Neural progenitor cell (in vitro differentiated cells): ENCODE results near the gene RABAC1. TPM values are rescaled to one million over a fixed set of nuclear protein-coding genes. Genes with fewer than 3 reads are reported as not detected.

Source experiments
- DNase-seq: peaks from one replicate; pipeline ENCODE4 v3.0.0-alpha.2; 2016; ENCODE audit warnings: low spot score
- H2AFZ ChIP-seq: fragments of 200-600 bp; sonication (generic); replicated peaks from 2 replicates; pipeline ENCODE4 v1.6.1; 2016; ENCODE audit warnings: antibody characterized with exemption
- H3F3A ChIP-seq: fragments of 200-600 bp; sonication (generic); 2 replicates; pipeline ENCODE4 v1.6.1; 2016; ENCODE audit warnings: antibody characterized with exemption, low read depth
- H3K27ac ChIP-seq: fragments of 200-600 bp; sonication (generic); 2 replicates; pipeline ENCODE4 v1.5.1; 2016; ENCODE audit warnings: mild to moderate bottlenecking
- H3K27me3 ChIP-seq: fragments of 200-600 bp; sonication (generic); 2 replicates; pipeline ENCODE4 v1.6.1; 2016; ENCODE audit warnings: mild to moderate bottlenecking, moderate library complexity
- H3K36me3 ChIP-seq: fragments of 200-600 bp; sonication (generic); 2 replicates; pipeline ENCODE4 v1.5.1; 2016
- H3K4me1 ChIP-seq: fragments of 200-600 bp; sonication (generic); 2 replicates; pipeline ENCODE4 v1.6.1; 2016; ENCODE audit warnings: mixed run types
- H3K4me2 ChIP-seq: fragments of 200-600 bp; sonication (generic); 2 replicates; pipeline ENCODE4 v1.6.1; 2016
- H3K4me3 ChIP-seq: fragments of 200-600 bp; sonication (generic); 2 replicates; pipeline ENCODE4 v1.5.1; 2016
- H3K79me2 ChIP-seq: fragments of 200-600 bp; sonication (generic); 2 replicates; pipeline ENCODE4 v1.6.1; 2016; ENCODE audit warnings: low read depth
- H3K9ac ChIP-seq: fragments of 200-600 bp; sonication (generic); 2 replicates; pipeline ENCODE4 v1.6.1; 2016
- H3K9me3 ChIP-seq: fragments of 200-600 bp; sonication (generic); 2 replicates; pipeline ENCODE4 v1.5.1; 2016; ENCODE audit warnings: low read depth
- H4K20me1 ChIP-seq: fragments of 200-600 bp; sonication (generic); 2 replicates; pipeline ENCODE4 v1.6.1; 2016; ENCODE audit warnings: low read depth
- H3K27ac Mint-ChIP-seq: 3 replicates; pipeline ENCODE4 v1.8.0; 2021; ENCODE audit warnings: mixed read lengths
- H3K27me3 Mint-ChIP-seq: 2 replicates; pipeline ENCODE4 v1.8.0; 2022; ENCODE audit warnings: low read depth, mild to moderate bottlenecking, inconsistent platforms, moderate library complexity, mixed read lengths; ENCODE audit not compliant: insufficient read depth
- H3K36me3 Mint-ChIP-seq: 3 replicates; pipeline ENCODE4 v1.8.0; 2021; ENCODE audit warnings: mixed read lengths
- H3K4me1 Mint-ChIP-seq: 3 replicates; pipeline ENCODE4 v1.8.0; 2021; ENCODE audit warnings: mixed read lengths
- H3K4me3 Mint-ChIP-seq: 3 replicates; pipeline ENCODE4 v1.8.0; 2021; ENCODE audit warnings: mild to moderate bottlenecking, moderate library complexity, mixed read lengths
- H3K9me3 Mint-ChIP-seq: 3 replicates; pipeline ENCODE4 v1.8.0; 2020; ENCODE audit warnings: mixed read lengths
- EZH2 ChIP-seq: fragments of 200-600 bp; sonication (generic); IDR thresholded peaks from 2 replicates; pipeline ENCODE4 v1.6.1; 2017; ENCODE audit warnings: antibody characterized with exemption, mild to moderate bottlenecking, moderate library complexity
- EZH2phosphoT487 ChIP-seq: fragments of 200-600 bp; sonication (generic); IDR thresholded peaks from 2 replicates; pipeline ENCODE4 v1.6.1; 2017; ENCODE audit warnings: antibody characterized with exemption
- total RNA-seq: library from RNA; depleted of rRNA; stranded (reverse); fragments of >200 nt; gene quantifications from 2 replicates; pipeline ENCODE4 v1.2.3, GENCODE V29; 2015; ENCODE audit warnings: low replicate concordance
- TF ChIP-seq, protein P1 (sequence below): fragments of 200-600 bp; sonication (generic); IDR thresholded peaks from 2 replicates; pipeline ENCODE4 v1.5.1; 2017; ENCODE audit warnings: antibody characterized with exemption, mild to moderate bottlenecking

The RABAC1 gene
- total RNA-seq, 1 donor from 2014 or later = 33.1 TPM

- peak; percentile 92 for DNase-seq
- TF ChIP-seq EZH2phosphoT487 (no peak), EZH2 (no peak)
- TF ChIP-seq, protein P1, sequence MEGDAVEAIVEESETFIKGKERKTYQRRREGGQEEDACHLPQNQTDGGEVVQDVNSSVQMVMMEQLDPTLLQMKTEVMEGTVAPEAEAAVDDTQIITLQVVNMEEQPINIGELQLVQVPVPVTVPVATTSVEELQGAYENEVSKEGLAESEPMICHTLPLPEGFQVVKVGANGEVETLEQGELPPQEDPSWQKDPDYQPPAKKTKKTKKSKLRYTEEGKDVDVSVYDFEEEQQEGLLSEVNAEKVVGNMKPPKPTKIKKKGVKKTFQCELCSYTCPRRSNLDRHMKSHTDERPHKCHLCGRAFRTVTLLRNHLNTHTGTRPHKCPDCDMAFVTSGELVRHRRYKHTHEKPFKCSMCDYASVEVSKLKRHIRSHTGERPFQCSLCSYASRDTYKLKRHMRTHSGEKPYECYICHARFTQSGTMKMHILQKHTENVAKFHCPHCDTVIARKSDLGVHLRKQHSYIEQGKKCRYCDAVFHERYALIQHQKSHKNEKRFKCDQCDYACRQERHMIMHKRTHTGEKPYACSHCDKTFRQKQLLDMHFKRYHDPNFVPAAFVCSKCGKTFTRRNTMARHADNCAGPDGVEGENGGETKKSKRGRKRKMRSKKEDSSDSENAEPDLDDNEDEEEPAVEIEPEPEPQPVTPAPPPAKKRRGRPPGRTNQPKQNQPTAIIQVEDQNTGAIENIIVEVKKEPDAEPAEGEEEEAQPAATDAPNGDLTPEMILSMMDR = no peak
- H3K27ac Mint-ChIP-seq = no peak overlapping the region
- Histone ChIP-seq H3K4me1 (peaks cover 4% of the 10 kb centered on the region), H3K4me2 (no peak overlapping the region), H3K27me3 (peaks cover 93% of the 10 kb centered on the region), H2AFZ (no peak overlapping the region), H3K9ac (no peak overlapping the region), H3K36me3 (no peaks in the 10 kb centered on the region), H3F3A (peaks cover 34% of the 10 kb centered on the region), H3K9me3 (no peaks in the 10 kb centered on the region), H3K79me2 (no peaks in the 10 kb centered on the region), H3K4me3 (no peak overlapping the region), H3K27ac (no peak overlapping the region), H4K20me1 (peaks cover 60% of the 10 kb centered on the region)
- peaks cover 47% of the 10 kb centered on the region for H3K4me1 Mint-ChIP-seq
- H3K9me3 Mint-ChIP-seq = peaks cover 2% of the 10 kb centered on the region
- H3K27me3 Mint-ChIP-seq = peaks cover 60% of the 10 kb centered on the region
- no peaks in the 10 kb centered on the region for H3K36me3 Mint-ChIP-seq
- peak overlapping the region; percentile 65 for H3K4me3 Mint-ChIP-seq
Measured at GRCh38 chr19:41995959-41996797, 37.1 kb upstream of the RABAC1 start.

DNA sequence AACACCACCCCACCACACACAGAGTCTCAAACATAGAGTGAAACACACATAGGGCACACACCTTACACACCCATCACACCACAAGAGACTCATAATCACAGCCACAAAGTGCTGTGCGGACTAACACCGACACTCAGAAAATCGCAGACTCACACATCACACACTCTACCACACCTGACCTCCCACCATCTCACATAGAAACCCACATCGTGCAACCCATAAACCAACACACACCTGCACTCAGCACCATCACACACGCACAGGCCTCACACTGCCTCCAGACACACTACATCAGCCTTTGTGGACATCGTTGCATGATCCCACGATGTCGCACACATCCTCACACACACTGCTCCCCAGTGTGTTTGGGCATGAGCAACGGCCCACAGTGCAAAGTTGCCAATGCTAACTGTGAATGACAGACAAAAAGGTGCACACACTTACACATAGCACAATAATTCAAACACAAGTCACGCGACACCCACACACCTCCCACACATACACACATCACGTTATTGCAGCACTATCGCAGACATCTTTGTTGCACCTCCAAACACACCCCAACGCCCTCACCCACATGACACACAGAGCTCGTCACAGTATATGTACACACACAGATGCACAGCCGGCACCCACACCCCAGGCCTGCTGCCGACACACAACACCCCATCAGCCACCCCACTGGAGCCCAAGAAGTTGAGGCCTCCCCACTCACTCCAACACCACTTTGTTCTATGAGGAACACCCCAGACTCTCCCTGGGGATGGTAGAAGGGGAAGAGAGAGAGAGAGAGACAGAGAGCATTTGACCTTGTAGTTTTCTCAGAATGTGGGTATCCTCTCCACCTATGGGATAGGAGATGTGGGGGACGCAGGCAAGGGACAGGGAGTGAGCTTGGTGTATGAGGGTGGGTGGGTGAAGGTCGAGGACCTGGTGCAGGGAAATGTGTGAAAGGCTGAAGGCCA lies 36.2 kb upstream of the RABAC1 start:
- no peak for DNase-seq
- Histone ChIP-seq H2AFZ (no peak overlapping the region), H3K4me1 (peaks cover 4% of the 10 kb centered on the region), H3K36me3 (no peaks in the 10 kb centered on the region), H3K27ac (no peak overlapping the region), H3K4me2 (no peak overlapping the region), H3K9ac (no peak overlapping the region), H3K27me3 (peaks cover 92% of the 10 kb centered on the region), H3F3A (peaks cover 33% of the 10 kb centered on the region), H4K20me1 (peaks cover 58% of the 10 kb centered on the region), H3K9me3 (no peaks in the 10 kb centered on the region), H3K79me2 (no peaks in the 10 kb centered on the region), H3K4me3 (no peak overlapping the region)
- Mint-ChIP-seq H3K36me3 (no peaks in the 10 kb centered on the region), H3K4me1 (peaks cover 47% of the 10 kb centered on the region), H3K27ac (peak overlapping the region; percentile 3), H3K27me3 (peaks cover 53% of the 10 kb centered on the region), H3K4me3 (peak overlapping the region; percentile 65), H3K9me3 (peaks cover 2% of the 10 kb centered on the region)
- TF ChIP-seq EZH2phosphoT487 = no peak
- TF ChIP-seq, protein P1 = no peak

GRCh38 chr19:41994521-41994971 lies 35.4 kb upstream of the RABAC1 start:
- Histone ChIP-seq H3K4me2 (peak overlapping the region; percentile 82), H3K9ac (no peak overlapping the region), H3F3A (peaks cover 27% of the 10 kb centered on the region), H3K27ac (no peak overlapping the region), H3K27me3 (peaks cover 91% of the 10 kb centered on the region), H2AFZ (no peak overlapping the region), H3K36me3 (no peaks in the 10 kb centered on the region), H3K4me1 (peaks cover 4% of the 10 kb centered on the region), H3K4me3 (peak overlapping the region; percentile 54), H3K79me2 (no peaks in the 10 kb centered on the region), H3K9me3 (no peaks in the 10 kb centered on the region), H4K20me1 (peaks cover 50% of the 10 kb centered on the region)
- Mint-ChIP-seq H3K27ac (peak overlapping the region; percentile 3), H3K36me3 (no peaks in the 10 kb centered on the region), H3K4me1 (peaks cover 45% of the 10 kb centered on the region), H3K27me3 (peaks cover 46% of the 10 kb centered on the region), H3K9me3 (peaks cover 2% of the 10 kb centered on the region), H3K4me3 (peak overlapping the region; percentile 65)
- no peak for DNase-seq
- no peak for TF ChIP-seq EZH2phosphoT487
- TF ChIP-seq, protein P1 = no peak
- TF ChIP-seq EZH2 = no peak
